ENCODE results near the gene RDH5. TPM values are rescaled to one million over a fixed set of nuclear protein-coding genes. Genes with fewer than 3 reads are reported as not detected.

The RDH5 gene
- total and polyA plus RNA-seq, 11 donors = 5.9 to 42.4 (median 17.4) TPM

- H3K4me3 ChIP-seq = no peak overlapping the region
- no peaks in the 10 kb centered on the region for H3K4me1 ChIP-seq
- no peaks in the 10 kb centered on the region for H3K9me3 ChIP-seq
- 96 to 98% (median 97%) methylated on average over 4 of the region's 4 CpGs for WGBS, 4 donors
- H3K27ac ChIP-seq = no peak overlapping the region
- peaks cover 0 to 71% (median 61%) of the 10 kb centered on the region in 9 donors for H3K36me3 ChIP-seq
- TF ChIP-seq POLR2A (IDR thresholded peaks at IDR 0.05) = no peak
- TF ChIP-seq CTCF (IDR thresholded peaks at IDR 0.05) = no peak
- ATAC-seq = no peak
- intact Hi-C loops (cut with DNase I) = no loop called here
- H3K27me3 ChIP-seq = no peaks in the 10 kb centered on the region
- no peak for DNase-seq
These were observed 47.0 kb downstream of the RDH5 start for GRCh38 chr12:55767156-55767555.

GRCh38 chr12:55771736-55772135 lies 51.5 kb downstream of the RDH5 start:
- no peaks in the 10 kb centered on the region for H3K9me3 ChIP-seq
- no peak overlapping the region for H3K4me3 ChIP-seq
- intact Hi-C loops (cut with DNase I) = no loop called here
- ATAC-seq (no peak), DNase-seq (no peak)
- peaks cover 0 to 80% (median 67%) of the 10 kb centered on the region in 9 donors for H3K36me3 ChIP-seq
- no peaks in the 10 kb centered on the region for H3K27me3 ChIP-seq
- no peak overlapping the region for H3K27ac ChIP-seq
- TF ChIP-seq CTCF (IDR thresholded peaks at IDR 0.05) (no peak), POLR2A (IDR thresholded peaks at IDR 0.05) (no peak)
- no peaks in the 10 kb centered on the region for H3K4me1 ChIP-seq
- 62 to 72% (median 70%) methylated on average over 6 of the region's 6 CpGs for WGBS, 4 donors

Other genes starting within 250 kb of the RDH5 start
- gene OR6C68, start 228.0 kb upstream of the RDH5 start, total RNA-seq = not detected
- gene OR6C68, start 228.0 kb upstream of the RDH5 start, polyA plus RNA-seq = not detected
- not detected for gene OR6C4, start 170.8 kb upstream of the RDH5 start, total RNA-seq
- not detected for gene OR6C4, start 170.8 kb upstream of the RDH5 start, polyA plus RNA-seq
- not detected for gene OR2AP1, start 147.9 kb upstream of the RDH5 start, total RNA-seq
- not detected for gene OR2AP1, start 147.9 kb upstream of the RDH5 start, polyA plus RNA-seq
- not detected for gene OR10P1, start 83.5 kb upstream of the RDH5 start, total RNA-seq
- not detected for gene OR10P1, start 83.5 kb upstream of the RDH5 start, polyA plus RNA-seq
- gene ITGA7, start 12.5 kb upstream of the RDH5 start, total RNA-seq = 1,000 to 10,000 TPM in 1 of 9 donors, 100 to 1,000 TPM in 8; 199 to 1,007 (median 620) TPM
- 100 to 1,000 TPM; 173 to 573 TPM for gene ITGA7, start 12.5 kb upstream of the RDH5 start, polyA plus RNA-seq
- 100 to 1,000 TPM in 5 of 9 donors, 10 to 100 TPM in 4; 71.3 to 173 (median 131) TPM for gene BLOC1S1, start 4.3 kb upstream of the RDH5 start, total RNA-seq
- 100 to 1,000 TPM; 187 to 314 TPM for gene BLOC1S1, start 4.3 kb upstream of the RDH5 start, polyA plus RNA-seq
- gene CD63, start 8.6 kb downstream of the RDH5 start, total RNA-seq = 1,000 to 10,000 TPM in 3 of 9 donors, 100 to 1,000 TPM in 6; 475 to 1,670 (median 767) TPM
- gene CD63, start 8.6 kb downstream of the RDH5 start, polyA plus RNA-seq = 1,000 to 10,000 TPM; 1,034 to 2,790 TPM
- 10 to 100 TPM in 7 of 9 donors, 1 to 10 TPM in 2; 7.8 to 18.2 (median 12.4) TPM for gene GDF11, start 22.7 kb downstream of the RDH5 start, total RNA-seq
- 10 to 100 TPM in 1 of 2 donors, 1 to 10 TPM in 1; 6.9 to 15.7 TPM for gene GDF11, start 22.7 kb downstream of the RDH5 start, polyA plus RNA-seq
- gene SARNP, start 97.3 kb downstream of the RDH5 start, total RNA-seq = 10 to 100 TPM; 47.2 to 69.3 (median 54.0) TPM
- gene SARNP, start 97.3 kb downstream of the RDH5 start, polyA plus RNA-seq = 100 to 1,000 TPM; 118 to 138 TPM
- gene ORMDL2, start 97.6 kb downstream of the RDH5 start, total RNA-seq = 10 to 100 TPM in 8 of 9 donors, 1 to 10 TPM in 1; 9.6 to 42.3 (median 22.2) TPM
- 10 to 100 TPM; 31.4 to 61.9 TPM for gene ORMDL2, start 97.6 kb downstream of the RDH5 start, polyA plus RNA-seq
- 10 to 100 TPM; 13.9 to 41.7 (median 19.8) TPM for gene DNAJC14, start 109.2 kb downstream of the RDH5 start, total RNA-seq
- gene DNAJC14, start 109.2 kb downstream of the RDH5 start, polyA plus RNA-seq = 10 to 100 TPM in 1 of 2 donors, 1 to 10 TPM in 1; 9.4 to 31.7 TPM
- gene MMP19, start 122.5 kb downstream of the RDH5 start, total RNA-seq = 10 to 100 TPM in 1 of 9 donors, 1 to 10 TPM in 7, under 1 TPM in 1; 0.48 to 16.1 (median 2.8) TPM
- gene MMP19, start 122.5 kb downstream of the RDH5 start, polyA plus RNA-seq = 1 to 10 TPM; 1.5 to 4.7 TPM
- gene PYM1, start 207.5 kb downstream of the RDH5 start, total RNA-seq = 10 to 100 TPM; 12.0 to 22.3 (median 13.7) TPM
- gene PYM1, start 207.5 kb downstream of the RDH5 start, polyA plus RNA-seq = 10 to 100 TPM; 19.8 to 33.6 TPM
- 10 to 100 TPM in 4 of 9 donors, 1 to 10 TPM in 5; 5.3 to 27.8 (median 9.6) TPM for gene DGKA, start 210.8 kb downstream of the RDH5 start, total RNA-seq
- 1 to 10 TPM; 7.6 to 7.8 TPM for gene DGKA, start 210.8 kb downstream of the RDH5 start, polyA plus RNA-seq
- gene PMEL, start 245.6 kb downstream of the RDH5 start, total RNA-seq = 1 to 10 TPM in 3 of 9 donors, under 1 TPM in 5, not detected in 1; 0.56 to 1.3 (median 0.73) TPM
- gene PMEL, start 245.6 kb downstream of the RDH5 start, polyA plus RNA-seq = under 1 TPM; 0.23 to 0.49 TPM
- 10 to 100 TPM in 6 of 9 donors, 1 to 10 TPM in 3; 3.7 to 16.7 (median 11.3) TPM for gene CDK2, start 246.4 kb downstream of the RDH5 start, total RNA-seq
- 10 to 100 TPM in 1 of 2 donors, 1 to 10 TPM in 1; 4.1 to 23.5 TPM for gene CDK2, start 246.4 kb downstream of the RDH5 start, polyA plus RNA-seq

All from heart left ventricle (tissue), 16 donors.